GM23338 (cell line): ENCODE measurements around the gene ZNF609. TPM values are rescaled to one million over a fixed set of nuclear protein-coding genes. Genes with fewer than 3 reads are reported as not detected.

ENCODE experiments used
- ATAC-seq: fragments of 200-7000 bp; cut with Tn5 transposase; 3 replicates; pipeline ENCODE4 v1.9.1; 2020
- DNase-seq: peaks from one replicate; pipeline ENCODE4 v3.0.0-alpha.2; 2015; ENCODE audit warnings: low spot score
- H2AFZ ChIP-seq: fragments of 200-600 bp; sonication (generic); 2 replicates; pipeline ENCODE4 v1.8.0; 2016; ENCODE audit warnings: antibody characterized with exemption, mild to moderate bottlenecking, moderate library complexity
- H3F3A ChIP-seq: fragments of 200-600 bp; sonication (generic); replicated peaks from 2 replicates; pipeline ENCODE4 v1.8.0; 2017; ENCODE audit warnings: antibody characterized with exemption, mixed run types, low read depth
- H3K27ac ChIP-seq: fragments of 200-600 bp; sonication (generic); 2 replicates; pipeline ENCODE4 v1.6.1; 2016; ENCODE audit warnings: low read depth
- H3K27me3 ChIP-seq: fragments of 200-600 bp; sonication (generic); 2 replicates; pipeline ENCODE4 v1.8.0; 2016; ENCODE audit warnings: mild to moderate bottlenecking, mixed run types, moderate library complexity; ENCODE audit not compliant: insufficient read depth
- H3K36me3 ChIP-seq: fragments of 200-600 bp; sonication (generic); 2 replicates; pipeline ENCODE4 v1.8.0; 2016; ENCODE audit warnings: mild to moderate bottlenecking; ENCODE audit not compliant: insufficient read depth
- H3K4me1 ChIP-seq: fragments of 200-600 bp; sonication (generic); 2 replicates; pipeline ENCODE4 v1.8.0; 2016; ENCODE audit warnings: mild to moderate bottlenecking, moderate library complexity; ENCODE audit not compliant: insufficient read depth
- H3K4me2 ChIP-seq: fragments of 200-600 bp; sonication (generic); 2 replicates; pipeline ENCODE4 v1.7.1; 2017; ENCODE audit warnings: mixed run types
- H3K4me3 ChIP-seq: fragments of 200-600 bp; sonication (generic); 2 replicates; pipeline ENCODE4 v1.6.1; 2016; ENCODE audit warnings: mixed run types
- H3K79me2 ChIP-seq: fragments of 200-600 bp; sonication (generic); replicated peaks from 2 replicates; pipeline ENCODE4 v1.8.0; 2017; ENCODE audit warnings: mild to moderate bottlenecking; ENCODE audit not compliant: insufficient read depth
- H3K9me2 ChIP-seq: fragments of 200-600 bp; sonication (generic); 2 replicates; pipeline ENCODE4 v1.8.0; 2017; ENCODE audit not compliant: insufficient read depth
- H4K20me1 ChIP-seq: fragments of 200-600 bp; sonication (generic); replicated peaks from 2 replicates; pipeline ENCODE4 v1.8.0; 2017; ENCODE audit warnings: mild to moderate bottlenecking; ENCODE audit not compliant: insufficient read depth
- H3K27ac Mint-ChIP-seq: 2 replicates; pipeline ENCODE4 v1.8.0; 2020; ENCODE audit warnings: inconsistent platforms, mild to moderate bottlenecking, moderate library complexity, mixed read lengths
- H3K27me3 Mint-ChIP-seq: 3 replicates; pipeline ENCODE4 v1.8.0; 2022; ENCODE audit warnings: low read depth, mild to moderate bottlenecking, moderate library complexity, mixed read lengths, inconsistent platforms; ENCODE audit not compliant: insufficient read depth, poor library complexity
- H3K36me3 Mint-ChIP-seq: 3 replicates; pipeline ENCODE4 v1.8.0; 2021; ENCODE audit warnings: low read depth, mild to moderate bottlenecking, inconsistent platforms, moderate library complexity, mixed read lengths
- H3K4me1 Mint-ChIP-seq: 3 replicates; pipeline ENCODE4 v1.8.0; 2020; ENCODE audit warnings: mild to moderate bottlenecking, inconsistent platforms, mixed read lengths
- H3K4me3 Mint-ChIP-seq: 3 replicates; pipeline ENCODE4 v1.8.0; 2021; ENCODE audit warnings: moderate library complexity, mild to moderate bottlenecking, inconsistent platforms, mixed read lengths
- H3K9me3 Mint-ChIP-seq: 3 replicates; pipeline ENCODE4 v1.8.0; 2020; ENCODE audit warnings: moderate library complexity, mild to moderate bottlenecking, inconsistent platforms, mixed read lengths
- CREB1 ChIP-seq: fragments of 250-450 bp; sonication (Bioruptor Pico); IDR thresholded peaks from 2 replicates; pipeline ENCODE4 v1.5.0; 2020; ENCODE audit warnings: low read depth, mild to moderate bottlenecking, moderate library complexity
- EZH2 ChIP-seq: fragments of 200-600 bp; sonication (generic); IDR thresholded peaks from one replicate; pipeline ENCODE4 v1.8.0; 2017; ENCODE audit warnings: antibody characterized with exemption, mild to moderate bottlenecking, low read depth; ENCODE audit not compliant: unreplicated experiment
- JUNB ChIP-seq: IDR thresholded peaks from one replicate; pipeline ENCODE4 v1.6.1; 2016; ENCODE audit warnings: antibody characterized with exemption; ENCODE audit not compliant: unreplicated experiment
- NANOG ChIP-seq: IDR thresholded peaks from 2 replicates; pipeline ENCODE4 v1.6.1; 2016; ENCODE audit warnings: antibody characterized with exemption, borderline replicate concordance
- POLR2AphosphoS5 ChIP-seq: IDR thresholded peaks from 2 replicates; pipeline ENCODE4 v1.6.1; 2016; ENCODE audit warnings: antibody characterized with exemption, low read depth
- STAT1 ChIP-seq: IDR thresholded peaks from one replicate; pipeline ENCODE4 v1.6.1; 2016; ENCODE audit warnings: antibody characterized with exemption; ENCODE audit not compliant: unreplicated experiment
- ZNF114 ChIP-seq: fragments of 250-450 bp; sonication (Bioruptor Pico); IDR thresholded peaks from 2 replicates; pipeline ENCODE4 v1.5.0; 2020; ENCODE audit warnings: mild to moderate bottlenecking, moderate library complexity
- ZNF331 ChIP-seq: fragments of 250-450 bp; sonication (Bioruptor Pico); IDR thresholded peaks from 2 replicates; pipeline ENCODE4 v1.5.0; 2020; ENCODE audit warnings: low read depth, mild to moderate bottlenecking, moderate library complexity
- polyA plus RNA-seq: library from polyadenylated mRNA; unstranded; fragments of >200 nt; fragmentation: Nextera tagmentation; extraction: Ambion mirVana; gene quantifications from 2 replicates; pipeline ENCODE4 v1.2.1, GENCODE V29; 2016
- total RNA-seq: library from RNA; depleted of rRNA; stranded (reverse); fragments of >200 nt; shearing (Covaris generic); gene quantifications from 2 replicates; pipeline ENCODE4 v1.2.3, GENCODE V29; 2014
- TF ChIP-seq, protein P1 (sequence below): fragments of 250-450 bp; sonication (Bioruptor Pico); IDR thresholded peaks from 2 replicates; pipeline ENCODE4 v1.5.0; 2020; ENCODE audit warnings: mild to moderate bottlenecking, moderate library complexity
- TF ChIP-seq, protein P2 (sequence below): IDR thresholded peaks from one replicate; pipeline ENCODE4 v1.6.1; 2018; ENCODE audit warnings: antibody characterized with exemption; ENCODE audit not compliant: unreplicated experiment
- TF ChIP-seq, protein P3 (sequence below): IDR thresholded peaks from 2 replicates; pipeline ENCODE4 v1.6.1; 2016; ENCODE audit warnings: antibody characterized with exemption

The ZNF609 gene
- total and polyA plus RNA-seq, 2 experiments from 2014 or later, result 26.4 to 40.2 TPM

DNA sequence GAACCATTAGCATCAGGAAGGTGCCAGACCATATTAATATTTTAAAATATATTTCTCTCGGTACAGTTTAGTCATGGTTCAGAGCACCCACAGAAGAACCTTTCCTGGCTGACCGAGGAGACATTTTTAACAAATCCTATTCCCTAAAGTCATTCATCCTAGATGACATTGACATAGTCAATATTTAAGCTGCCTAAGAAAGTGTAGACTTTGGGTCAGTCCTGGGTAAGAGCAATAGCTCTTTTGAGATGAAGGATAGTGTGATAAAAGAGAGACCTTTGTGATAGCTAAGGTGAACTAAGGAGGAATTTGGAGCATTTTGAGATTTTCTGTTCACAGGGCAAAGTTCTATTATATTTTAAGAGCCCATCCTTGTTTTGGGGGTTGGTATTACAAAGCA lies 47.5 kb downstream of the ZNF609 start:
- ATAC-seq (no peak), DNase-seq (no peak)
- no peak overlapping the region for H3K4me2 ChIP-seq
- no peaks in the 10 kb centered on the region for H3F3A ChIP-seq
- Mint-ChIP-seq H3K36me3 (no peaks in the 10 kb centered on the region; the same call in 2 of the 3 replicates), H3K4me3 (no peak overlapping the region), H3K9me3 (no peaks in the 10 kb centered on the region), H3K4me1 (peaks cover 11% of the 10 kb centered on the region), H3K27ac (no peak overlapping the region), H3K27me3 (no peaks in the 10 kb centered on the region)
- peaks cover 100% of the 10 kb centered on the region for H3K79me2 ChIP-seq
- H4K20me1 ChIP-seq, result peaks cover 42% of the 10 kb centered on the region
- peaks cover 13% of the 10 kb centered on the region for H3K4me1 ChIP-seq
- 0 out of 2 replicates have a peak, but pooled peaks cover 3% of the 10 kb centered on the region for H3K36me3 ChIP-seq
- H3K9me2 ChIP-seq, result no peaks in the 10 kb centered on the region
- 0 out of 2 replicates have a peak overlapping the region, but pooled peaks have one; percentile 21 for H3K27ac ChIP-seq
- H3K4me3 ChIP-seq, result no peak overlapping the region
- no peak overlapping the region for H2AFZ ChIP-seq
- TF ChIP-seq EZH2 (no peak), ZNF331 (no peak), POLR2AphosphoS5 (no peak), ZNF114 (CRISPR knock-in tag) (no peak), JUNB (no peak), CREB1 (CRISPR knock-in tag) (no peak), NANOG (no peak), STAT1 (no peak)
- TF ChIP-seq, protein P1, sequence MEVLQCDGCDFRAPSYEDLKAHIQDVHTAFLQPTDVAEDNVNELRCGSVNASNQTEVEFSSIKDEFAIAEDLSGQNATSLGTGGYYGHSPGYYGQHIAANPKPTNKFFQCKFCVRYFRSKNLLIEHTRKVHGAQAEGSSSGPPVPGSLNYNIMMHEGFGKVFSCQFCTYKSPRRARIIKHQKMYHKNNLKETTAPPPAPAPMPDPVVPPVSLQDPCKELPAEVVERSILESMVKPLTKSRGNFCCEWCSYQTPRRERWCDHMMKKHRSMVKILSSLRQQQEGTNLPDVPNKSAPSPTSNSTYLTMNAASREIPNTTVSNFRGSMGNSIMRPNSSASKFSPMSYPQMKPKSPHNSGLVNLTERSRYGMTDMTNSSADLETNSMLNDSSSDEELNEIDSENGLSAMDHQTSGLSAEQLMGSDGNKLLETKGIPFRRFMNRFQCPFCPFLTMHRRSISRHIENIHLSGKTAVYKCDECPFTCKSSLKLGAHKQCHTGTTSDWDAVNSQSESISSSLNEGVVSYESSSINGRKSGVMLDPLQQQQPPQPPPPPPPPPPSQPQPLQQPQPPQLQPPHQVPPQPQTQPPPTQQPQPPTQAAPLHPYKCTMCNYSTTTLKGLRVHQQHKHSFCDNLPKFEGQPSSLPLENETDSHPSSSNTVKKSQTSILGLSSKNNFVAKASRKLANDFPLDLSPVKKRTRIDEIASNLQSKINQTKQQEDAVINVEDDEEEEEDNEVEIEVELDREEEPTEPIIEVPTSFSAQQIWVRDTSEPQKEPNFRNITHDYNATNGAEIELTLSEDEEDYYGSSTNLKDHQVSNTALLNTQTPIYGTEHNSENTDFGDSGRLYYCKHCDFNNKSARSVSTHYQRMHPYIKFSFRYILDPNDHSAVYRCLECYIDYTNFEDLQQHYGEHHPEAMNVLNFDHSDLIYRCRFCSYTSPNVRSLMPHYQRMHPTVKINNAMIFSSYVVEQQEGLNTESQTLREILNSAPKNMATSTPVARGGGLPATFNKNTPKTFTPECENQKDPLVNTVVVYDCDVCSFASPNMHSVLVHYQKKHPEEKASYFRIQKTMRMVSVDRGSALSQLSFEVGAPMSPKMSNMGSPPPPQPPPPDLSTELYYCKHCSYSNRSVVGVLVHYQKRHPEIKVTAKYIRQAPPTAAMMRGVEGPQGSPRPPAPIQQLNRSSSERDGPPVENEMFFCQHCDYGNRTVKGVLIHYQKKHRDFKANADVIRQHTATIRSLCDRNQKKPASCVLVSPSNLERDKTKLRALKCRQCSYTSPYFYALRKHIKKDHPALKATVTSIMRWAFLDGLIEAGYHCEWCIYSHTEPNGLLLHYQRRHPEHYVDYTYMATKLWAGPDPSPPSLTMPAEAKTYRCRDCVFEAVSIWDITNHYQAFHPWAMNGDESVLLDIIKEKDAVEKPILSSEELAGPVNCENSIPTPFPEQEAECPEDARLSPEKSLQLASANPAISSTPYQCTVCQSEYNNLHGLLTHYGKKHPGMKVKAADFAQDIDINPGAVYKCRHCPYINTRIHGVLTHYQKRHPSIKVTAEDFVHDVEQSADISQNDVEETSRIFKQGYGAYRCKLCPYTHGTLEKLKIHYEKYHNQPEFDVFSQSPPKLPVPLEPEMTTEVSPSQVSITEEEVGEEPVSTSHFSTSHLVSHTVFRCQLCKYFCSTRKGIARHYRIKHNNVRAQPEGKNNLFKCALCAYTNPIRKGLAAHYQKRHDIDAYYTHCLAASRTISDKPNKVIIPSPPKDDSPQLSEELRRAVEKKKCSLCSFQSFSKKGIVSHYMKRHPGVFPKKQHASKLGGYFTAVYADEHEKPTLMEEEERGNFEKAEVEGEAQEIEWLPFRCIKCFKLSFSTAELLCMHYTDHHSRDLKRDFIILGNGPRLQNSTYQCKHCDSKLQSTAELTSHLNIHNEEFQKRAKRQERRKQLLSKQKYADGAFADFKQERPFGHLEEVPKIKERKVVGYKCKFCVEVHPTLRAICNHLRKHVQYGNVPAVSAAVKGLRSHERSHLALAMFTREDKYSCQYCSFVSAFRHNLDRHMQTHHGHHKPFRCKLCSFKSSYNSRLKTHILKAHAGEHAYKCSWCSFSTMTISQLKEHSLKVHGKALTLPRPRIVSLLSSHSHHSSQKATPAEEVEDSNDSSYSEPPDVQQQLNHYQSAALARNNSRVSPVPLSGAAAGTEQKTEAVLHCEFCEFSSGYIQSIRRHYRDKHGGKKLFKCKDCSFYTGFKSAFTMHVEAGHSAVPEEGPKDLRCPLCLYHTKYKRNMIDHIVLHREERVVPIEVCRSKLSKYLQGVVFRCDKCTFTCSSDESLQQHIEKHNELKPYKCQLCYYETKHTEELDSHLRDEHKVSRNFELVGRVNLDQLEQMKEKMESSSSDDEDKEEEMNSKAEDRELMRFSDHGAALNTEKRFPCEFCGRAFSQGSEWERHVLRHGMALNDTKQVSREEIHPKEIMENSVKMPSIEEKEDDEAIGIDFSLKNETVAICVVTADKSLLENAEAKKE (CRISPR knock-in tag), result no peak
- TF ChIP-seq, protein P2, sequence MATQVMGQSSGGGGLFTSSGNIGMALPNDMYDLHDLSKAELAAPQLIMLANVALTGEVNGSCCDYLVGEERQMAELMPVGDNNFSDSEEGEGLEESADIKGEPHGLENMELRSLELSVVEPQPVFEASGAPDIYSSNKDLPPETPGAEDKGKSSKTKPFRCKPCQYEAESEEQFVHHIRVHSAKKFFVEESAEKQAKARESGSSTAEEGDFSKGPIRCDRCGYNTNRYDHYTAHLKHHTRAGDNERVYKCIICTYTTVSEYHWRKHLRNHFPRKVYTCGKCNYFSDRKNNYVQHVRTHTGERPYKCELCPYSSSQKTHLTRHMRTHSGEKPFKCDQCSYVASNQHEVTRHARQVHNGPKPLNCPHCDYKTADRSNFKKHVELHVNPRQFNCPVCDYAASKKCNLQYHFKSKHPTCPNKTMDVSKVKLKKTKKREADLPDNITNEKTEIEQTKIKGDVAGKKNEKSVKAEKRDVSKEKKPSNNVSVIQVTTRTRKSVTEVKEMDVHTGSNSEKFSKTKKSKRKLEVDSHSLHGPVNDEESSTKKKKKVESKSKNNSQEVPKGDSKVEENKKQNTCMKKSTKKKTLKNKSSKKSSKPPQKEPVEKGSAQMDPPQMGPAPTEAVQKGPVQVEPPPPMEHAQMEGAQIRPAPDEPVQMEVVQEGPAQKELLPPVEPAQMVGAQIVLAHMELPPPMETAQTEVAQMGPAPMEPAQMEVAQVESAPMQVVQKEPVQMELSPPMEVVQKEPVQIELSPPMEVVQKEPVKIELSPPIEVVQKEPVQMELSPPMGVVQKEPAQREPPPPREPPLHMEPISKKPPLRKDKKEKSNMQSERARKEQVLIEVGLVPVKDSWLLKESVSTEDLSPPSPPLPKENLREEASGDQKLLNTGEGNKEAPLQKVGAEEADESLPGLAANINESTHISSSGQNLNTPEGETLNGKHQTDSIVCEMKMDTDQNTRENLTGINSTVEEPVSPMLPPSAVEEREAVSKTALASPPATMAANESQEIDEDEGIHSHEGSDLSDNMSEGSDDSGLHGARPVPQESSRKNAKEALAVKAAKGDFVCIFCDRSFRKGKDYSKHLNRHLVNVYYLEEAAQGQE, result no peak
- TF ChIP-seq, protein P3, sequence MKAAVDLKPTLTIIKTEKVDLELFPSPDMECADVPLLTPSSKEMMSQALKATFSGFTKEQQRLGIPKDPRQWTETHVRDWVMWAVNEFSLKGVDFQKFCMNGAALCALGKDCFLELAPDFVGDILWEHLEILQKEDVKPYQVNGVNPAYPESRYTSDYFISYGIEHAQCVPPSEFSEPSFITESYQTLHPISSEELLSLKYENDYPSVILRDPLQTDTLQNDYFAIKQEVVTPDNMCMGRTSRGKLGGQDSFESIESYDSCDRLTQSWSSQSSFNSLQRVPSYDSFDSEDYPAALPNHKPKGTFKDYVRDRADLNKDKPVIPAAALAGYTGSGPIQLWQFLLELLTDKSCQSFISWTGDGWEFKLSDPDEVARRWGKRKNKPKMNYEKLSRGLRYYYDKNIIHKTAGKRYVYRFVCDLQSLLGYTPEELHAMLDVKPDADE, result no peak
- no peaks in the 10 kb centered on the region for H3K27me3 ChIP-seq
